ENCODE measurements around the gene NBL1. TPM values are rescaled to one million over a fixed set of nuclear protein-coding genes. Genes with fewer than 3 reads are reported as not detected.

The NBL1 gene
- total RNA-seq, 1 experiment from 2014 or later = 36.9 TPM

- H3K27ac ChIP-seq = no peak overlapping the region
- no peak overlapping the region for H2AFZ ChIP-seq
- intact Hi-C loops (cut with micrococcal nuclease; ENCODE audit: unreplicated experiment) = no loop called here
- no peaks in the 10 kb centered on the region for H3K4me1 ChIP-seq (replicated peaks; ENCODE audit: insufficient read depth)
- H3F3A ChIP-seq (ENCODE audit: insufficient read depth, low read depth) = no peaks in the 10 kb centered on the region
- no peak overlapping the region for H3K4me3 ChIP-seq
- CTCF ChIA-PET = interaction anchor here (0.6 kb wide), 1 partner anchor 25 kb away, joined by 4 read pairs; no protein-coding TSS in a partner anchor
- no peak for DNase-seq
- BruUV-seq (replicated peaks) = no TSS peak
- H3K27me3 ChIP-seq (ENCODE audit: insufficient read depth, low read depth) = no peaks in the 10 kb centered on the region
- no peak overlapping the region for H3K4me2 ChIP-seq
- H4K20me1 ChIP-seq (ENCODE audit: insufficient read depth) = no peaks in the 10 kb centered on the region
- no peaks in the 10 kb centered on the region for H3K9me2 ChIP-seq (ENCODE audit: insufficient read depth)
- H3K9me3 ChIP-seq (ENCODE audit: insufficient read depth, low read depth) = no peaks in the 10 kb centered on the region
- TF ChIP-seq CTCF (conservative IDR thresholded peaks at IDR 0.05) (no peak), EZH2 (IDR thresholded peaks at IDR 0.05; ENCODE audit: low read depth) (no peak)
- POLR2A ChIA-PET (ENCODE audit: unreplicated experiment) = no interaction called here
- H3K36me3 ChIP-seq (ENCODE audit: low read depth) = no peaks in the 10 kb centered on the region
- H3K79me2 ChIP-seq (ENCODE audit: low read depth) = no peaks in the 10 kb centered on the region
Measured at GRCh38 chr1:19668888-19669287, 24.8 kb downstream of the NBL1 start.

DNA sequence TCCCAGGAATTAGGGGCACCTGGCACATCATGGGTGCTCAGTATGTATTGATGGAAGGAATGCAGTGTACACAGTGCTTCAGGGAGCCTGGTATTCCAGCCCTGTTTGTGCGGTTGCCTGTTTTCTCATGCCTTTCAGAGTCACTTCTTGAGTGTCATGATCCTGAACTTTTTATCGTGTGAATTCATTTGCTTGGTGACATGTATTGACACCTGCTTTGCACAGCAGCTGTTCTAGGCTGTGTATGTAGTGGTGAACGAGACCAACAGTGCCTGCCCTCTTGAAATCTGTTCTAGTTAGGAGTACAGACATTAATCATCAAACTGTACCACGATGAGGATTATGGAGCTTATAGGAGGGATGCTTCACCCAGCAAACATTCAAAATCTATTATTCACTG lies 26.7 kb downstream of the NBL1 start:
- Histone ChIP-seq H3K9me2 (ENCODE audit: insufficient read depth) (no peaks in the 10 kb centered on the region), H3K4me2 (no peak overlapping the region), H3K79me2 (ENCODE audit: low read depth) (no peaks in the 10 kb centered on the region), H4K20me1 (ENCODE audit: insufficient read depth) (no peaks in the 10 kb centered on the region), H3K9me3 (ENCODE audit: insufficient read depth, low read depth) (no peaks in the 10 kb centered on the region), H3K4me3 (no peak overlapping the region), H2AFZ (no peak overlapping the region), H3K27ac (no peak overlapping the region), H3K36me3 (ENCODE audit: low read depth) (no peaks in the 10 kb centered on the region), H3K4me1 (replicated peaks; ENCODE audit: insufficient read depth) (no peaks in the 10 kb centered on the region), H3K27me3 (ENCODE audit: insufficient read depth, low read depth) (no peaks in the 10 kb centered on the region), H3F3A (ENCODE audit: insufficient read depth, low read depth) (no peaks in the 10 kb centered on the region)
- intact Hi-C loops (cut with micrococcal nuclease; ENCODE audit: unreplicated experiment) = no loop called here
- TF ChIP-seq CTCF (conservative IDR thresholded peaks at IDR 0.05) (no peak), EZH2 (IDR thresholded peaks at IDR 0.05; ENCODE audit: low read depth) (no peak)
- no TSS peak for BruUV-seq (replicated peaks)
- no peak for DNase-seq
- ChIA-PET POLR2A (ENCODE audit: unreplicated experiment) (no interaction called here), CTCF (interaction anchor here (0.6 kb wide), 1 partner anchor 9 kb away, joined by 5 read pairs; no protein-coding TSS in a partner anchor)

DNA sequence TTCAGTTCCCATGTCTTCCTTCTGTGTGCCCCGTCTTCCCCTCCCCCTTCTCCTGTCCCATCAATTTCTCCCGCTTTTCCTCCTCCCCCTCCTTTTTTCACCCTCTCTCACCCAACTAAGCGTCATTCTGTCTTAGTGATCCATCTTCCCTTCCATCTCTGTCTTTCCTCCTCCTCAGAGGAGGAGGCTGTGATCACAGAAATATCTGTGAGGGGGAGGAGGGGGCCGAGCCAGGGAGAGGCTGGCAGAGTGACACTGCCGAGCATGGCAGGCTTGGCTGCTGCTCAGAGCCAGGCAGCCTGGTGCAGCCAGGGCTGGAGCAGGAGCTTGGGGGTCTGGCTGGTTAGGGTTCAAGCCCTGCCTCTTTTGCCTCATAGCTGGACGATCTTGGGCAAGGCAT lies 28.1 kb downstream of the NBL1 start:
- Histone ChIP-seq H3K79me2 (ENCODE audit: low read depth) (no peaks in the 10 kb centered on the region), H2AFZ (no peak overlapping the region), H3K4me3 (no peak overlapping the region), H3F3A (ENCODE audit: insufficient read depth, low read depth) (no peaks in the 10 kb centered on the region), H3K4me1 (replicated peaks; ENCODE audit: insufficient read depth) (no peaks in the 10 kb centered on the region), H4K20me1 (ENCODE audit: insufficient read depth) (no peaks in the 10 kb centered on the region), H3K36me3 (ENCODE audit: low read depth) (no peaks in the 10 kb centered on the region), H3K9me3 (ENCODE audit: insufficient read depth, low read depth) (no peaks in the 10 kb centered on the region), H3K4me2 (no peak overlapping the region), H3K9me2 (ENCODE audit: insufficient read depth) (no peaks in the 10 kb centered on the region), H3K27ac (no peak overlapping the region), H3K27me3 (ENCODE audit: insufficient read depth, low read depth) (no peaks in the 10 kb centered on the region)
- POLR2A ChIA-PET (ENCODE audit: unreplicated experiment) = no interaction called here
- no TSS peak for BruUV-seq (replicated peaks)
- TF ChIP-seq EZH2 (IDR thresholded peaks at IDR 0.05; ENCODE audit: low read depth) = no peak
- DNase-seq = no peak
- CTCF ChIA-PET = no interaction called here
- intact Hi-C loops (cut with micrococcal nuclease; ENCODE audit: unreplicated experiment) = no loop called here

DNA sequence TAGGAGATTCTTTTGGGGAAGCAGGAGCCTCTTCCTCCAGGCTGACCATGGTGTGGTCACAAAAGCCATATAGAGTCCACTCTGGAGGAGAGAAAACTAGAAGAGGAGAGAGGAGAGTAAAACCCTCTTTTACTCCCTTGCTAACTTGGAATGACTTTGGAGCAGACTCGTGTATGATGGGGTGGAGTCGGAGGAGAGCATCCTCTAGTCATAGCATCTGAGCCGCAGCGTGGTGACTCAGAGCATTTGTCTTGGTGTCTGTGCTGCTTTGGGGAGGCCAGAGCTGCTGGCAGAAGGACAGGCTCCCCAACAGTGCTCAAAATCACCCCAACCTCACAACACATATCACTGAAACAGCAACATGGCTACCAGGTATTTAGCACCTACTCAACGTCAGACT lies 31.7 kb downstream of the NBL1 start:
- H3K9me2 ChIP-seq (ENCODE audit: insufficient read depth) = no peaks in the 10 kb centered on the region
- no peak overlapping the region for H3K4me3 ChIP-seq
- ChIA-PET CTCF (no interaction called here), POLR2A (ENCODE audit: unreplicated experiment) (no interaction called here)
- H2AFZ ChIP-seq = no peak overlapping the region
- no peaks in the 10 kb centered on the region for H3K36me3 ChIP-seq (ENCODE audit: low read depth)
- H3K9me3 ChIP-seq (ENCODE audit: insufficient read depth, low read depth) = no peaks in the 10 kb centered on the region
- H4K20me1 ChIP-seq (ENCODE audit: insufficient read depth) = no peaks in the 10 kb centered on the region
- no peaks in the 10 kb centered on the region for H3F3A ChIP-seq (ENCODE audit: insufficient read depth, low read depth)
- DNase-seq = no peak
- H3K27ac ChIP-seq = no peak overlapping the region
- no peaks in the 10 kb centered on the region for H3K27me3 ChIP-seq (ENCODE audit: insufficient read depth, low read depth)
- TF ChIP-seq CTCF (conservative IDR thresholded peaks at IDR 0.05) (no peak), EZH2 (IDR thresholded peaks at IDR 0.05; ENCODE audit: low read depth) (no peak)
- H3K79me2 ChIP-seq (ENCODE audit: low read depth) = no peaks in the 10 kb centered on the region
- no peaks in the 10 kb centered on the region for H3K4me1 ChIP-seq (replicated peaks; ENCODE audit: insufficient read depth)
- no TSS peak for BruUV-seq (replicated peaks)
- H3K4me2 ChIP-seq = no peak overlapping the region
- intact Hi-C loops (cut with micrococcal nuclease; ENCODE audit: unreplicated experiment) = no loop called here

Measured in PC-9 (cell line).